PC-3 (cell line): ENCODE measurements around the gene MSMO1.

ENCODE experiments used
- CTCF ChIP-seq: fragments of 300-600 bp; sonication (generic); conservative IDR thresholded peaks from 2 replicates; pipeline ENCODE4 v1.5.1; 2017; ENCODE audit warnings: antibody characterized with exemption, low read depth, mild to moderate bottlenecking, low read length
- EZH2 ChIP-seq: fragments of 300-600 bp; sonication (generic); IDR thresholded peaks from one replicate; pipeline ENCODE4 v1.6.1; 2017; ENCODE audit warnings: antibody characterized with exemption, mild to moderate bottlenecking, low read length; ENCODE audit not compliant: unreplicated experiment
- EZH2phosphoT487 ChIP-seq: fragments of 300-600 bp; sonication (generic); IDR thresholded peaks from 2 replicates; pipeline ENCODE4 v1.6.1; 2018; ENCODE audit warnings: mild to moderate bottlenecking, antibody characterized with exemption, low read length, borderline replicate concordance

DNA sequence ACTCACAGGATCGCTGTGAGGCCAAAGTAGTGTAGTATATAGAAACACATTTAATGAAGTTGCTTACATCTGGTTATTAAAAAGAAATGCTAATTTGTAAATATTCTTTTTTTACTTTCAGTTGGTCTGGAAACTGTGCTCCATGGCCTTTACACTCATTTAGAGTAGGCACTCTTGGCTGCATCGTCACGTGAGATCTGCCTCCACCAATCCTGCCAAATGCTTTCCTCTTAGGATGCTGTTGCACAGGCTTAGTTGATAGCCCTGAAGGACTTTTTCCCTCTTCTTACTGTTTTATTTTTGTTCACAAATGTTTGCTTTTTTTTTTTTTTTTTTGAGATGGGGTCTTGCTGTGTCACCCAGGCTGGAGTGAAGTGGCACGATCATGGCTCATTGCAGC, 57.7 kb downstream of the MSMO1 start:
- TF ChIP-seq CTCF (no peak), EZH2 (no peak), EZH2phosphoT487 (no peak)
